Subcutaneous abdominal adipose tissue (tissue), 5 donors: Measurements from ENCODE around the gene CTDSPL.
"Not testable (repeated sequence)": the region's sequence is repeated elsewhere in the genome, so short reads cannot be mapped to it uniquely, and the experiment has no call there.

Source experiments
- H3K27ac ChIP-seq: one replicate; pipeline ENCODE4 v1.7.0; 2013; ENCODE audit warnings: low read depth, mild to moderate bottlenecking, inconsistent platforms, low read length, moderate library complexity
- H3K27me3 ChIP-seq, 5 donors: one replicate each; pipeline ENCODE4 v1.7.0; 2013; ENCODE audit warnings: low read length in 5 of 5, inconsistent platforms in 1 of 5; ENCODE audit not compliant: control insufficient read depth in 5 of 5, insufficient read depth in 4 of 5
- H3K36me3 ChIP-seq, 5 donors: one replicate each; pipeline ENCODE4 v1.7.0; 2013; ENCODE audit warnings: low read length in 5 of 5; ENCODE audit not compliant: control insufficient read depth in 5 of 5, insufficient read depth in 5 of 5
- H3K4me1 ChIP-seq, 5 donors: one replicate each; pipeline ENCODE4 v1.7.0; 2013; ENCODE audit warnings: low read length in 5 of 5, mild to moderate bottlenecking in 3 of 5, moderate library complexity in 1 of 5; ENCODE audit not compliant: control insufficient read depth in 5 of 5, insufficient read depth in 5 of 5
- H3K4me3 ChIP-seq, 5 donors: one replicate each; pipeline ENCODE4 v1.7.0; 2013; ENCODE audit warnings: low read length in 5 of 5, low read depth in 1 of 5
- H3K9ac ChIP-seq, 5 donors: one replicate each; pipeline ENCODE4 v1.7.0; 2013; ENCODE audit warnings: low read length in 5 of 5, mild to moderate bottlenecking in 4 of 5, moderate library complexity in 3 of 5
- H3K9me3 ChIP-seq, 5 donors: one replicate each; pipeline ENCODE4 v1.7.0; 2013; ENCODE audit warnings: low read length in 5 of 5; ENCODE audit not compliant: control insufficient read depth in 5 of 5
- donor health status: healthy.
- donor health status: healthy.
- donor health status: healthy.
- donor health status: healthy.
- donor health status: healthy.

Gene CTDSPL

DNA sequence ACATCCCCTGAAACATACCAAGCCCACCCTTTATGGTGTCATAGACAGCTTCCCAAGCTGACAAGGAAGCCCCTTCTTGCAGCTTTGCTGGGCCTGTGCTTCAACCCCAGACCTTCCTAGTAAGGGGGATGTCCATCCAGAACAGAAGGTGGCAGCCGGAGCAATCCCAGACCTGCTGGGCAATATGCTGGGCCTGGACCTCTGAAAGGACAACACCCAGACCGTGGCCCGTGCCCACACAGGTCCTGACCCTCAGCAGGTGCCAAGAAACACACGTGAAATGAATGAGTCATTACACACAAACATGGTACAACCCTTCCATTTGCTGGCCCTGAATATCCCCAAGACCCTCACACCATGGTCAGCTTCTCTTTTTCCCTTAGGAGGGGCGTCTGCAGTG lies 109.1 kb downstream of the CTDSPL start:
- H3K4me3 ChIP-seq, result no peak overlapping the region
- peaks cover 0 to 32% (median 17%) of the 10 kb centered on the region in 5 donors for H3K36me3 ChIP-seq
- H3K27me3 ChIP-seq, result no peaks in the 10 kb centered on the region
- no peak overlapping the region for H3K9ac ChIP-seq
- peaks cover 0 to 31% (median 5%) of the 10 kb centered on the region in 5 donors for H3K4me1 ChIP-seq
- no peaks in the 10 kb centered on the region for H3K9me3 ChIP-seq
- H3K27ac ChIP-seq, result no peak overlapping the region

DNA sequence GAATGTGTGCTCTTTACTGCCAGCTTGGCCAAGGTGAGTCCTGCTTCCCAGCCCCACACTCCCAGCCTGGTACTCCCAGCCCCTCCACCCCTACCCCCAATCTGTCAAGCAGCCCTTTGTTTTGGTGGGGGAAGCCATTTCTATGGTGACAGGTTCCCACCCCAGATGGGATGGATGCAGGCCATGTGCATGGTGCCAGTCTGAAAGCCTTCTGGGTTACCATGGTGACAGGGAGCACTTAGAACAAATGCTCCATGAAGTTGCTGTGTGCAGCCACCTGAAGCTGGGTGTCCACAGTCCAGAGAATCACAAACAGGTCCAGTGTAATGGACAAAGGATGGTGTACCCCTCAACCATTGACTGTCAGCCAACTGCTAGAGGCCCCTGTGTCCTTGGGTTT lies 109.8 kb downstream of the CTDSPL start:
- Histone ChIP-seq H3K9ac (no peak overlapping the region), H3K27me3 (no peaks in the 10 kb centered on the region), H3K4me1 (peaks cover 0 to 31% (median 5%) of the 10 kb centered on the region in 5 donors), H3K36me3 (peaks cover 0 to 35% (median 21%) of the 10 kb centered on the region in 5 donors), H3K27ac (no peak overlapping the region), H3K4me3 (no peak overlapping the region), H3K9me3 (no peaks in the 10 kb centered on the region)

DNA sequence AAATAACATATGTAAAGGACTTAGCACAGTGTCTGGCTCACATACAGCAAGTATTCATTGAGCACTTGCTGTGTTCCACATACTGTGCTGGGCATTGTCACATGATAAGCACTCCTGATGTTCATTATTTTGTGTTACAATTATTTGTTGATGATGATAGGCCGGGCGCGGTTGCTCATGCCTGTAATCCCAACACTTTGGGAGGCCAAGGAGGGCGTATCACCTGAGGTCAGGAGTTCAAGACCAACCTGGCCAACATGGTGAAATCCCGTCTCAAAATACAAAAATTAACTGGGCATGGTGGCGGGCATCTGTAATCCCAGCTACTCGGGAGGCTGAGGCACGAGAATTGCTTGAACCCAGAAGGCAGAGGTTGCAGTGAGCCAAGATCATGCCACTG lies 110.4 kb downstream of the CTDSPL start:
- H3K9ac ChIP-seq, H3K27me3 ChIP-seq, H3K27ac ChIP-seq, H3K4me3 ChIP-seq, H3K9me3 ChIP-seq: not testable (repeated sequence)
- Histone ChIP-seq H3K4me1 (peaks cover 0 to 29% (median 5%) of the 10 kb centered on the region in 5 donors), H3K36me3 (peaks cover 0 to 41% (median 26%) of the 10 kb centered on the region in 5 donors)

DNA sequence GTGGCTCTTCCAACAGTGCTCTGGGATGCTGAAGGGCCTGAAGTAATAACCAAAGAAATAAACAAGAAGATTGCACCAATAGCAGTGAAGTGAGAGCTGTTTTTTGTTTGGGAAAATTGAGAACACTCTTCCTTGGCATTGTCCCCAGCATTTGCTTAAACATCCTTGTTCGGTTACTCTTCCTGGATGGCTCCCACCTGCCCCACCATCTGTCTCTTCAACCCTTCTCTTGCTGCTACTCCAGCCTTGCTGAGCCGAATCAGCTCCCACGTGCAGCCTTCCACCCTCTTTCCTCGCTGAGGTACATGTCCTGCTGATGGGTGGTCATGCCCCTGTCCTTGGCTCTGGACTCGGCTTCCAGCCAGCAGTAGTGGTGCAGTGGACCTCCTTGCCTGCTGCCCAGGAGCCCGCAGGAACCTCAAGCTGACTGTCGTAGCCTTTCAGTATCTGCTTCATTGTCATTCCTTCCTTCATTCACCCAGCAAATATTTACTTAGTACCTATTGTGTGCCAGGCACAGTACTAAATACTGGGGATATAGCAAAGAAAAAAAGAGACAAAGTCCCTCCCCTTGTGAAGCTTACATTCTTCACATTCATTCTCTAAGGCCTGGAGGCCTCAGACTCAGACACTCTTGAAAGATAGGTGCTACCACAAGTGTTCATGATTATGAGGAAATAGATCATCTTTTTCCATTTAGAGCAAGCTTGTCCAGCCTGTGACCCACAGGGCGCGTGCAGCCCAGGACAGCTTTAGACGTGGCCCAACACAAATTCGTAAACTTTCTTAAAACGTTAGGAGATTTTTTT lies 111.8 kb downstream of the CTDSPL start:
- peaks cover 0 to 41% (median 26%) of the 10 kb centered on the region in 5 donors for H3K36me3 ChIP-seq
- H3K9ac ChIP-seq, result no peak overlapping the region
- H3K27ac ChIP-seq, result no peak overlapping the region
- H3K4me3 ChIP-seq, result no peak overlapping the region
- no peaks in the 10 kb centered on the region for H3K9me3 ChIP-seq
- no peaks in the 10 kb centered on the region for H3K27me3 ChIP-seq
- H3K4me1 ChIP-seq, result peaks cover 0 to 19% (median 16%) of the 10 kb centered on the region in 5 donors

DNA sequence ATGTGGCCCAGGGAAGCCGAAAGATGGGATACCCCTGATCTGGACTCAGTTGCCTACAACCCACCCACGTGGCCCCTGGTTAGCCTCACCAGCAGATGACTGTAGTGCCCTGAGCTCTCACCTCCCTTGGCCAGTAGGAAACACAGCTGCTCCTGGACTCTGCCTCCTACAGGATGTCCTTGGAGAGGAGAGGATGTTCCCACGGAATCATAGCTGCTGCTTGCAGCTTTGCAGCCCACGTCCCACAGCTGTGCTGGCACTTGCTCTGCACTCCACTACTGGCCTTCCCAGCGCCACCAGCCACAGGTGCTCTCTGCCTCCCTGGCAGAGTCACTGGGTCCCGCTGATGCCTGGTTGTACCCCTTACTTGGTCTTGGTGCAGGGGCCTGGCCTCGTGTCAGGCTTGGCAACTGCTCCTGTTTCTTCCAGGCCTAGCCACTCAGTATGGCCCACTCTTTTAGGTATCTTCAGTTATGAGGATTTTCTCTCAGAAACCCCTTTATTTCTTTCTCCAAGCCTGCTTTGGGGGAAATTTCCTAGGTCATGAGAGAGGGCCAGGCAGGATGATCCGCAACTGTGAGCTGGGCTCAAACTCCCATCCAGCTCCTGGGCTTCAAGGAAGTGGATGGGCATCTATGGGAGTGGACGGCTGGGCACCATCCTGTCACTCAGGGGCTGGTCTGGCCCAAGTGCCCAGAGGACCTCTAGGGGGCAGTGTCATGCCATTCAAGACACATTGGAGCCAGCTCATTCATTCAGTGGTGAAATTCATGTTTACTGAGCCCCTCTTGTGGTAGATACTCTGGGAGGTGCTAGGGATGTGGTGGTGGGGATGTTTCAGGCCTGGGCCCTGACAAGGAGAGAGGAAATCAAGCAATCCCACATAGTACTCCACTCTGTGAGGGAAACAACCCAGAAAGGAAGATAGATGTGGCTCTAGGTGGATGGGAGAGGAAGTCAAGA lies 112.7 kb downstream of the CTDSPL start:
- no peak overlapping the region for H3K9ac ChIP-seq
- peaks cover 0 to 11% (median 6%) of the 10 kb centered on the region in 5 donors for H3K4me1 ChIP-seq
- no peaks in the 10 kb centered on the region for H3K9me3 ChIP-seq
- H3K4me3 ChIP-seq, result no peak overlapping the region
- H3K27ac ChIP-seq, result no peak overlapping the region
- H3K36me3 ChIP-seq, result peaks cover 0 to 41% (median 26%) of the 10 kb centered on the region in 5 donors
- no peaks in the 10 kb centered on the region for H3K27me3 ChIP-seq

DNA sequence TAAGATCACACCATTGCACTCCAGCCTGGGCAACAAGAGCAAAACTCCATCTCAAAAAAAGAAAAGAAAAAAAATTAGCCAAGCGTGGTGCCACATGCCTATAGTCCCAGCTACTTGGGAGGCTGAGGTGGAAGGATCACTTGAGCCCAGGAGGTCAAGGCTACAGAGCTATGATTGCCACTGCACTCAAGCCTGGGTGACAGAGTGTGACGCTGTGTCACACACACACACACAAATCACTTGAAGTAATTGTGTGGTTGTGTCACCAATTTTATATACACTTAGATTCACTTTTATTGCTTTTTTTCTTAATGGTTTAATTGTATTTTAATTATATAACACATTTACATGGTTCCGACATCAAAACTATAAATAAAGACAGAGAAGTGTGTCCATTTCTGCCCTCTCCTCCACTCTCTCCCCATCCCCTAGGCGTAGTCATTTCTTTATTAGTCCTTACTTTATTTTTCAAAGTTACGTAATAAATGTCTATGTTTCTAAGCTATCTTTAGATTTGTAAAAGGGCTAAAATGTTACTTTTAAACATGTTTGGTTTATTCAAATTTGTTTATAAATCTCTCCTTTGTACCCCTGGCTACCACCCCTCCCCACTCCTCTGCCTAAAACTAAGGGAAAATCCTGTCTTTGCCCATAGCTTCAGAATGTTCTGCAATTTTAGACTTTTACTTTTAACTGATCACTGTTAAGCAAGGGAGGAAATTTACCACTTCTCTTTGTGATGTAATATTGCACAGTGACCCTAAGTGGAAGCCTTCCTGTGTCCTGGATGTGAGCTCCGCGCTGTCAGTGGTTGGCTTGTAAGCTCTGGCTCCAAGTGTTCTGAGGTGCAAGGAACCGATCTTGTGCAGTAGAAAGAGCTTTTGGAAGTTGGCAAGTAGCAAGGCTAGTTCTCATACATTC lies 118.1 kb downstream of the CTDSPL start:
- Histone ChIP-seq H3K9me3 (no peaks in the 10 kb centered on the region), H3K27ac (no peak overlapping the region), H3K4me3 (no peak overlapping the region), H3K27me3 (no peaks in the 10 kb centered on the region), H3K36me3 (peaks cover 2 to 41% (median 36%) of the 10 kb centered on the region in 5 donors), H3K4me1 (peaks cover 0 to 10% (median 2%) of the 10 kb centered on the region in 5 donors), H3K9ac (no peak overlapping the region)

DNA sequence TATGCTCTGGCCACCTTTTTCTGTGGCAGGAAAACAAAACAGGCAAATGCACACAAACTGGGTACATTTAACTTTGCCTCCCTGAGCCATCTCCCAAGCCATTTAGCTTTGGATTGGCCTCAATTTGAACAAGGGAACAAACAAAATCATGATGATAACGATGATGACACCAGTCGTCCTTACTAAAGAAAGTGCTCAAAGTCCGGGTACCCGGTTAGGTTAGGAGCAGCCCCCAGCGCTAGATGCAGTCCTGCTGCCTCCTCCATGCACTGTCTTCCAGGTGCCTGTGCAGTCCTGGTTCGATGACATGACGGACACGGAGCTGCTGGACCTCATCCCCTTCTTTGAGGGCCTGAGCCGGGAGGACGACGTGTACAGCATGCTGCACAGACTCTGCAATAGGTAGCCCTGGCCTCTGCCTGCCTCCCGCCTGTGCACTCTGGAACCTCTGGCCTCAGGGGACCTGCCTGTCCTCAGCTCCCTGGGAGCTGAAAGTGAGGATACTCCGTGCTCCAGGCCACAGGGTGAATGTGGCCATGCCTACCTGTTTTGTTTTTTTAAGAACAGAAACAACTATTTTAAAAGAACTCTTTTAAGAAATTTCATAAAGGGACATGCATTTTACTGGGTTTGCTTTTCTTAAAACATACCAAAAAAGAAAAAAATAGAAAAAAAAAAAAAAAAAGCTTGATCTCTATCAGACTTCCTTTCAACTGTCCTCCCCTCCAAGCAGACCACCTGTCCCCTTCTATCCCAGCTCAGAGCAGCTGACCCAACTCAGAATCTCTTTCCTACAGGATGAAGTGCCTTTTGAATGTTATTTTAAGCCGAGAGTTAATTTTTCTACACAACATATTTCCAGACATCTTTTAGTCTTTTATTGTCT lies 119.0 kb downstream of the CTDSPL start:
- Histone ChIP-seq H3K27ac (no peak overlapping the region), H3K36me3 (peaks cover 2 to 39% (median 34%) of the 10 kb centered on the region in 5 donors)

DNA sequence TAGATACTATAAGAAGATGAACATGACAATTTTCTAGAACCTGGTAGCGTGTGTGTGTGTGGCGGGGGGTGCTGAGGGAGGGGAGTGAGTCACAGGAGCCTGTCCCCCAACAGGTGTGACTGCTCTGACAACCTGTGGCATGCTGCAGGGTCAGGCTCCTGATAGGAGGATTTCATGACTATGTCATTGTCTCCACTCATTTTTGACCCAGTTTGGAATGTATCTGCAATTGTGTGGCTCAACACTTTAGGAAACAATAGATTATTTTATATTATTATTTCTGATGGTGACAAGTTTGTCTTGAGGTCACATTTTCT lies 119.6 kb downstream of the CTDSPL start:
- Histone ChIP-seq H3K9ac (no peak overlapping the region), H3K27ac (no peak overlapping the region), H3K4me3 (no peak overlapping the region), H3K36me3 (peaks cover 2 to 36% (median 29%) of the 10 kb centered on the region in 5 donors), H3K9me3 (no peaks in the 10 kb centered on the region), H3K4me1 (peaks cover 0 to 10% (median 2%) of the 10 kb centered on the region in 5 donors), H3K27me3 (no peaks in the 10 kb centered on the region)

More for the DNA sequence above, 119.0 kb downstream of the CTDSPL start:
- Histone ChIP-seq H3K27me3 (no peaks in the 10 kb centered on the region), H3K4me3 (no peak overlapping the region), H3K9me3 (no peaks in the 10 kb centered on the region), H3K4me1 (peaks cover 0 to 10% (median 2%) of the 10 kb centered on the region in 5 donors), H3K9ac (no peak overlapping the region)

DNA sequence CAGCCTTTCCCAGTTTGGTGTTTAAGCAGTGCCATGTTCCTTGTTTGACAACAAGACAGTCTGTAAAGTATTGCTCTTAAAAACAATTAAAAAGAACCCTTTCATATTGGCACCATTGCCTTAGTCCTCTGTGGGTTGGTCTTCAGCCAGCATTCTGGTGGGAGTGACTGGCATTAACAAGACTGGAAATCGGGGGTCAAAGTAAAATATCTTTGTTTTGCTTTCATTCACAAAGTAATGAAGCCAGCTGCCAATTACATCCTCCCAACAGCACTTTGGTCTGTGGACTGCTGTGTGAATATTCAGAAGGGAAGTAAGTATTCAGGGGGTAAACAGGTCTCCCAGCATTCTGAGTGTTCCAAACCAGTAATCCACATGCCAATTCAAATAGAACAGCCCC lies 120.7 kb downstream of the CTDSPL start:
- no peaks in the 10 kb centered on the region for H3K9me3 ChIP-seq
- H3K27ac ChIP-seq, result no peak overlapping the region
- no peak overlapping the region for H3K9ac ChIP-seq
- H3K27me3 ChIP-seq, result no peaks in the 10 kb centered on the region
- H3K4me3 ChIP-seq, result no peak overlapping the region
- peaks cover 0 to 8% (median 2%) of the 10 kb centered on the region in 5 donors for H3K4me1 ChIP-seq
- peaks cover 2 to 34% (median 24%) of the 10 kb centered on the region in 5 donors for H3K36me3 ChIP-seq
